Small intestine (tissue), 7 donors: ENCODE measurements around the gene HTRA2. TPM values are rescaled to one million over a fixed set of nuclear protein-coding genes. Genes with fewer than 3 reads are reported as not detected.
A peak's percentile ranks its signal among the peaks of the same experiment; 100 is the strongest.

Experiments used
- DNase-seq, 2 donors: peaks; one replicate each; pipeline versions ENCODE4 v3.0.0 to v3.0.0-alpha.2; 2013
- FAIRE-seq: peaks from 2 replicates; lab custom pipeline; 2012; peaks lifted over from hg19 to GRCh38; lab: Jason Lieb, UNC
- H3K27ac ChIP-seq, 3 donors: one replicate each; pipeline ENCODE4 v1.5.1; 2013; ENCODE audit warnings: low read length in 2 of 3, mild to moderate bottlenecking in 2 of 3, control low read depth in 1 of 3, inconsistent platforms in 1 of 3, low read depth in 1 of 3, moderate library complexity in 1 of 3
- H3K27me3 ChIP-seq, 3 donors: one replicate each; pipeline ENCODE4 v1.6.1; 2013; ENCODE audit warnings: low read length in 3 of 3, inconsistent platforms in 1 of 3; ENCODE audit not compliant: control insufficient read depth in 3 of 3, insufficient read depth in 3 of 3
- H3K36me3 ChIP-seq, 3 donors: one replicate each; pipeline ENCODE4 v1.6.1; 2013; ENCODE audit warnings: low read length in 3 of 3, inconsistent platforms in 1 of 3, low read depth in 1 of 3, mild to moderate bottlenecking in 1 of 3, moderate library complexity in 1 of 3; ENCODE audit not compliant: control insufficient read depth in 3 of 3, insufficient read depth in 2 of 3
- H3K4me1 ChIP-seq, 3 donors: one replicate each; pipeline ENCODE4 v1.6.1; 2013; ENCODE audit warnings: low read length in 2 of 3, inconsistent platforms in 1 of 3, low read depth in 1 of 3, mild to moderate bottlenecking in 1 of 3, moderate library complexity in 1 of 3; ENCODE audit not compliant: control insufficient read depth in 3 of 3, insufficient read depth in 2 of 3
- H3K4me3 ChIP-seq, 3 donors: one replicate each; pipeline ENCODE4 v1.5.1; 2013; ENCODE audit warnings: low read length in 3 of 3, control low read depth in 1 of 3, inconsistent platforms in 1 of 3, low read depth in 1 of 3, mild to moderate bottlenecking in 1 of 3, moderate library complexity in 1 of 3
- H3K9me3 ChIP-seq, 2 donors: one replicate each; pipeline ENCODE4 v1.6.1; 2013; ENCODE audit warnings: low read depth in 1 of 2, low read length in 1 of 2; ENCODE audit not compliant: control insufficient read depth in 2 of 2, insufficient read depth in 1 of 2
- WGBS, 3 donors: extraction: QIAGEN DNeasy Blood & Tissue Kit; methylation state at CpG; one replicate each; pipeline ENCODE4 v1.1.7; 2013; 5-methylcytosine and 5-hydroxymethylcytosine counted together
- polyA plus RNA-seq, 4 donors: library from polyadenylated mRNA; stranded (reverse) in 3 of 4; unstranded in 1 of 4; fragments of 200-250 nt in 3 of 4; fragments of 120-200 nt in 1 of 4; gene quantifications; one replicate each; pipeline versions ENCODE4 v1.2.1 to v1.2.3, GENCODE V29; 2013
- donor health status: healthy with polysubstance abuse.
- donor health status: control.
- donor health status: control.
- donor health status: Bipolar disorder and iron deficiency.
- donor health status: healthy.

Gene HTRA2
- polyA plus RNA-seq, 4 donors: 20.4 to 42.3 (median 28.1) TPM

DNA sequence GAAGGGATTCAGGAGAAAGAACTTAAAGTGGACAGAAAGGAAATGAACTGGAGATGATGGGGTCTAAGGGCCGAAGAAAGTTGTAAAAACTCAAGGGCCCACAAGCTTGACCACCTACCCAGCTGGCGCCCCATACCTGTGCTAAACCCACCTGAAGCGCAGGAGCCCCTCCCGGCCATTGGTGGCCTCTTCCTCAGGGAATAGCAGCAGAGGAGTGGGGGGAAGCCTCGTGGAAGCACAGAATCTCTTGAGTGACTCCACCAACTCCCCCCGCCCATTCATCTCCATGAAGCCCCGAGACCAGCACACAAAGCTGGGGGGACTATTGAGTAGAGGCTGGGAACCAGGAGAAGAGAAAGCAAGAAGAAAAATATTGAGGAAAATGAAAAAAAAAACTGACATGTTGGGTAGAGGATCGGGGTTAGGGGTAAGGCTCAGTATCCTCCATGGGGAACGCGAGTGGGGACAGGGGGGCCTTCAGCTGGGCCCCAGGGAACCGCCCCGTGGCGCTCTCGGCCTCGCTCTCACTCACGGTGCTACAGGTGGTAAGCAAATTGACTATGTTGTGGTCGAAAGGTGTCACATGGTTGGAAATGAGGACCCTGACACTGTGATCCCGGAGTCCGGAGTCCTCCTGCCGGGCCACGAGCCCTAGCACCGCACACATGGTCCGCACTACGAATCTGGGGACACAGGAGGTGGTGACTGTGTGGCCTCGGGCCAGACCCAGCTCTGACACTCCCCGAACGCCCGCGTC, 955 bp upstream of the HTRA2 start:
- Histone ChIP-seq H3K4me1 (peaks cover 0 to 24% (median 5%) of the 10 kb centered on the region in 3 donors), H3K9me3 (peaks cover 0 to 6% of the 10 kb centered on the region in 2 donors), H3K27me3 (no peaks in the 10 kb centered on the region), H3K4me3 (peak overlapping the region; percentile 65 to 96 (median 83)), H3K36me3 (peaks cover 3 to 46% (median 5%) of the 10 kb centered on the region in 3 donors), H3K27ac (peak overlapping the region; percentile 79 to 94 (median 80))
- WGBS, 3 donors: 12 to 15% (median 14%) methylated on average over 26 to 29 of the region's 29 CpGs
- FAIRE-seq (no peak), DNase-seq (no peak)

DNA sequence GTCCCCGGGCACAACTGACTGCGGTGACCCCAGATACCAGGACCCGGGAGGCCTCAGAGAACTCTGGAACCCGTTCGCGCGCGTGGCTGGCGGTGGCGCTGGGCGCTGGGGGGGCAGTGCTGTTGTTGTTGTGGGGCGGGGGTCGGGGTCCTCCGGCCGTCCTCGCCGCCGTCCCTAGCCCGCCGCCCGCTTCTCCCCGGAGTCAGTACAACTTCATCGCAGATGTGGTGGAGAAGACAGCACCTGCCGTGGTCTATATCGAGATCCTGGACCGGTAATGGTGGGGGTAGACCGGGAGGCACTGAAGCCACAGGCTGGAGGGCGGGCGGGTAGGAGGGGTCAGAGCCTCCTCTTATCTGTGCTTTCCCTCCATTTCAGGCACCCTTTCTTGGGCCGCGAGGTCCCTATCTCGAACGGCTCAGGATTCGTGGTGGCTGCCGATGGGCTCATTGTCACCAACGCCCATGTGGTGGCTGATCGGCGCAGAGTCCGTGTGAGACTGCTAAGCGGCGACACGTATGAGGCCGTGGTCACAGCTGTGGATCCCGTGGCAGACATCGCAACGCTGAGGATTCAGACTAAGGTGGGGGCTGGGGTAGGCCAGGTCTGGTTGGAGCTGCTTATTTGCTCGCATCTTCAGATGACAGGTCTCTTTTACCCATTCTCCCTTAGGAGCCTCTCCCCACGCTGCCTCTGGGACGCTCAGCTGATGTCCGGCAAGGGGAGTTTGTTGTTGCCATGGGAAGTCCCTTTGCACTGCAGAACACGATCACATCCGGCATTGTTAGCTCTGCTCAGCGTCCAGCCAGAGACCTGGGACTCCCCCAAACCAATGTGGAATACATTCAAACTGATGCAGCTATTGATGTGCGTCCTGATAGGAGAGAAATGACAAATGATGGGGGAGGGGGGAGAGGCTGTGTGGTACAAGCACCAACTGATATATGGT, 780 bp downstream of the HTRA2 start:
- no peak for FAIRE-seq
- peak overlapping the region; percentile 65 to 96 (median 83) for H3K4me3 ChIP-seq
- H3K4me1 ChIP-seq: peaks cover 0 to 19% (median 5%) of the 10 kb centered on the region in 3 donors
- H3K27me3 ChIP-seq: peaks cover 0 to 1% (median 0%) of the 10 kb centered on the region in 3 donors
- peaks cover 0 to 6% of the 10 kb centered on the region in 2 donors for H3K9me3 ChIP-seq
- WGBS, 3 donors: 1 to 3% (median 2%) methylated on average over 54 of the region's 54 CpGs
- peak overlapping the region; percentile 28 to 94 (median 82) for H3K27ac ChIP-seq
- H3K36me3 ChIP-seq: peaks cover 3 to 45% (median 5%) of the 10 kb centered on the region in 3 donors
- peak; percentile 62 to 73 for DNase-seq

DNA sequence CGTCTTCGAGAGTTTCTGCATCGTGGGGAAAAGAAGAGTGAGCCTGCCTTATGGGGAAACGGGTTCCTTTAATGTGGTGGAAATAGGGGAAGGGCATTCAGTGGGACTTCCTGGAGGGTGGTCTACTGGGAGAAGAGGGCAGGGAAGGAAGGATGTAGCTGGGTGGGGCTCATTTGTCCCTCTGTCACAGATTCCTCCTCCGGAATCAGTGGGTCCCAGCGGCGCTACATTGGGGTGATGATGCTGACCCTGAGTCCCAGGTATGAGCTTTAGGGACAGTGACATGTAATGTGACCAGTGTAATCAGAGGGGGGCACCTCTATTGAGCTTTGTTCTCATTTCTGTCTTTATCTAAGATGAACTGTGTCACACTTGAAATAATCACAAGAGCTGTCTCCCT, 1.9 kb downstream of the HTRA2 start:
- H3K9me3 ChIP-seq: peaks cover 0 to 2% of the 10 kb centered on the region in 2 donors
- no peak for DNase-seq
- H3K4me3 ChIP-seq: no peak overlapping the region
- H3K4me1 ChIP-seq: peaks cover 0 to 13% (median 5%) of the 10 kb centered on the region in 3 donors
- no peak for FAIRE-seq
- WGBS, 3 donors: 87 to 93% (median 92%) methylated on average over 7 of the region's 7 CpGs
- H3K27me3 ChIP-seq: peaks cover 0 to 9% (median 0%) of the 10 kb centered on the region in 3 donors
- peaks cover 3 to 35% (median 5%) of the 10 kb centered on the region in 3 donors for H3K36me3 ChIP-seq
- no peak overlapping the region for H3K27ac ChIP-seq

DNA sequence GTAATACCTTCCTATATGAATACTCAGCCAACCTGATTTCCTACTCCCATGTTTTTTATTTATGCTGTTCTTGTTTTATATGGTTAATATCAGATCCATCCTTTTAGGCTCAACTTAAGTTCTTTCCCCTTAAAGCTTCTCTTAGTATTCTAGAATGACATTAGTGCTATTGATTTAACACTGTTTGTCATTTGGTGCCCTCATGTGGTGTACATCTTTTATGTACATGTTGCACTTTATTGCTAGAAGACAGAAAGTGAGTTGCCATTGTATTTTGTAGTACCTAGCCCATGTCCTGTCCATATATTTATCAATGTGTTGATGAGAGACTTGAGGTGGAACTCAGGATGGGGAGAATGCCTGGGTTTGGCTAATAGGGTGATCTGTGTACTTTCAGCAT, 2.5 kb downstream of the HTRA2 start:
- no peaks in the 10 kb centered on the region for H3K9me3 ChIP-seq
- no peak overlapping the region for H3K27ac ChIP-seq
- DNase-seq (peak; percentile 56 to 57), FAIRE-seq (no peak)
- H3K4me3 ChIP-seq: no peak overlapping the region
- peaks cover 0 to 14% (median 0%) of the 10 kb centered on the region in 3 donors for H3K27me3 ChIP-seq
- peaks cover 3 to 30% (median 5%) of the 10 kb centered on the region in 3 donors for H3K36me3 ChIP-seq
- peaks cover 0 to 13% (median 5%) of the 10 kb centered on the region in 3 donors for H3K4me1 ChIP-seq

DNA sequence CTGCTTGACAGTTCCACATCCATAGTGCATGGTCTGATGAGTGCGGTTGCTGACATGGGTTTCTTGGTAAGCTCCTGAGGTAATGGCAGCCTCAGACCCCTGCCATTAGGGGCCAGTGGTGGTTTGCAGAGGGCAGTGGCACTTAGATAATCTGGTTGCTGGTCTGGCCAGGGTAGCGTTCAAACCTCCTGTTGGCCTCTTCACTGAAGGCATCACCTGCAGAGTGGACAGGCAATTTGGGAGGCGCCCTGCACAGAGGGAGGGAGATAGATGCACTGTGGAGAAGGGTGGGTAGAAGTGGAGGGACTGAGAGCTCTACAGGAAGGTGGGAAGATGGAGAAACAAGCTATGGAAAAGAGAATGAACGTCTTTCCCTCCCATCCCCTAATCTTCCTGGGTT, 3.7 kb downstream of the HTRA2 start:
- WGBS, 3 donors: 84 to 85% (median 84%) methylated on average over 4 of the region's 4 CpGs
- H3K36me3 ChIP-seq: peaks cover 0 to 17% (median 0%) of the 10 kb centered on the region in 3 donors
- no peak for FAIRE-seq
- no peak for DNase-seq
- H3K4me3 ChIP-seq: no peak overlapping the region
- peaks cover 0 to 8% (median 3%) of the 10 kb centered on the region in 3 donors for H3K4me1 ChIP-seq
- H3K27ac ChIP-seq: no peak overlapping the region
- no peaks in the 10 kb centered on the region for H3K9me3 ChIP-seq
- H3K27me3 ChIP-seq: peaks cover 0 to 24% (median 0%) of the 10 kb centered on the region in 3 donors

DNA sequence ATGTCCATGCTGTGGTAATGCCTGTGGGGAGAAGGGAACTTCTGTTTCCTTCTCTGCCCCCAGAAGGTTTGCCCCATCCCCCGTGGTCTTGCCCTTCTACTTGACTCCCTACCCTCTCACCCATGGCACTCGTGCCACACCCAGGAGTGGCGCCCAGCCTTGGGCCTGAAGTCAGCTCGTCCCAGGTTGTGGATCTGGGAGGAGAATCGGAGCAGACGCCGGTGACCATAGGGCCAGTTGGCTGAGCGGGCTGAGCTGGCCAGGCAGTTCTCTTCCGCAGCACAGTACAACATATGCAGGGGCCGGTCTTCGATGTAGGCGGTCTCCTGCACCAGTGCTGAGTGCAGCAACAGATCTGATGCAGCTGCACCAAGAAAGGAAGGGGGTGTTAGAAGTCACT, 4.7 kb downstream of the HTRA2 start:
- DNase-seq (no peak), FAIRE-seq (no peak)
- Histone ChIP-seq H3K27ac (no peak overlapping the region), H3K36me3 (peaks cover 0 to 15% (median 0%) of the 10 kb centered on the region in 3 donors), H3K27me3 (peaks cover 0 to 32% (median 0%) of the 10 kb centered on the region in 3 donors), H3K4me1 (peaks cover 0 to 6% (median 0%) of the 10 kb centered on the region in 3 donors), H3K4me3 (no peak overlapping the region), H3K9me3 (no peaks in the 10 kb centered on the region)
- WGBS, 3 donors: 75 to 80% (median 78%) methylated on average over 12 of the region's 12 CpGs

DNA sequence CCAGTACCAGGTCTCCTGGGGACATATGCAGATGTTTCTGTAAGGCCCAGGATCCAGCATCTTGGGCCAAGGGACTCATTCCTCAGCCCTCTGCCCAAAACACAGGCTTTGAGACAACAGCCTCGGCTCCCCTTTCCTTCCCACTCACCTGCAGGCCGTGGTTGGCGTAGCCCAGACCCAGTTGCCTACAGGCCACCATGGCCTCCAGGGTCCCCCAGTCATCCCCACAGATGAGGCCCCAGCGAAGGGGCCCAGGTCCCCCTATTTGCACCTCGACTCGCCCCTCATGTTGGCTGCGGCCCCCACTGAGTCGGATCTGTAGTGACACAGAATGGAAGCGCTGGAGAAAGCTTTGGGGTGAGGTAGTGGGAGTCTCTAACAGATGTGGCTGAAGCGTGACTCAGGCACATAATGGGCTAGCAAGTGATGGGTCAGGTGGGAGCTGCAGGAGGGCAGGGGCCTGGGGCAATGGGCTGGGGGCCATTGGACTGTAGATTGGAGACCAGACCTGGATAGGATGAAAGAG, 5.8 kb downstream of the HTRA2 start:
- FAIRE-seq: no peak

More for the DNA sequence above, 5.8 kb downstream of the HTRA2 start:
- Histone ChIP-seq H3K4me1 (peaks cover 0 to 5% (median 0%) of the 10 kb centered on the region in 3 donors), H3K9me3 (no peaks in the 10 kb centered on the region), H3K36me3 (peaks cover 0 to 15% (median 0%) of the 10 kb centered on the region in 3 donors), H3K27ac (no peak overlapping the region), H3K4me3 (no peak overlapping the region), H3K27me3 (peaks cover 0 to 38% (median 0%) of the 10 kb centered on the region in 3 donors)
- WGBS, 3 donors: 83 to 93% (median 90%) methylated on average over 10 of the region's 10 CpGs
- DNase-seq: no peak
